GM23248 (cell line): ENCODE results near the gene CFAP251.

ENCODE experiments used
- EZH2 ChIP-seq: fragments of 200-600 bp; sonication (generic); IDR thresholded peaks from 2 replicates; pipeline ENCODE4 v1.6.1; 2018; ENCODE audit warnings: antibody characterized with exemption, mild to moderate bottlenecking; ENCODE audit not compliant: insufficient read depth, poor library complexity, severe bottlenecking
- EZH2phosphoT487 ChIP-seq: fragments of 200-600 bp; sonication (generic); IDR thresholded peaks from 2 replicates; pipeline ENCODE4 v1.6.1; 2018; ENCODE audit warnings: antibody characterized with exemption, moderate library complexity, mild to moderate bottlenecking, low read depth; ENCODE audit not compliant: insufficient read depth

- TF ChIP-seq EZH2, result no peak
- no peak for TF ChIP-seq EZH2phosphoT487
Measured at GRCh38 chr12:121916719-121917118, 1.7 kb upstream of the CFAP251 start.
